ENCODE data around the gene PCDHA1. TPM values are rescaled to one million over a fixed set of nuclear protein-coding genes. Genes with fewer than 3 reads are reported as not detected.

PCDHA1 gene
- total RNA-seq, 1 experiment from 2014 or later = not detected

DNA sequence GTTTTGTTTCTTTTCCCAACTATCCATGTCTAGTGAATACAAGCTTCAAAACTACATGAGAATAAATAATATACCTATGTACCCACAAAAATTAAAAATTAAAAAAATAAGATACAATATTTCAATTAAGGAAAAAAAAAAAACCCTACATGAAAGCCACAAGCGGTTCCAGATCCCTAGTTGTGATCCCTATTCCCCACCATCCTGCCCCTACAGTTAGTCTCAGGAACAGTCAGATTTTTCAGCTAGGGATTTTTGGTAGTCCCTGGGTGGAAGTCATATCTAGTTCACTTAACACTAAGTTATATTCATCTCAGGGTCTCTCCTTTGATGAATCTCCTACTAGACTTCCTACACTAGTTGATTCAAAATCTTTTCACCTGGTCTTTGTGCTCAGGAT is 246.7 kb downstream of the PCDHA1 start (continued):
- TF ChIP-seq TCF7L2 (IDR thresholded peaks at IDR 0.05; ENCODE audit: borderline replicate concordance, extremely low read depth, insufficient read depth, insufficient read length) = no peak

GRCh38 chr5:141039061-141039460 is 253.1 kb downstream of the PCDHA1 start:
- no peaks in the 10 kb centered on the region for H4K20me1 ChIP-seq (ENCODE audit: insufficient read depth)
- H3K27ac ChIP-seq (ENCODE audit: low read depth, low read length) = no peak overlapping the region
- H3K79me2 ChIP-seq (ENCODE audit: insufficient read depth, low read length) = no peaks in the 10 kb centered on the region
- no peaks in the 10 kb centered on the region for H3K27me3 ChIP-seq (ENCODE audit: insufficient read depth, low read length)
- no peak overlapping the region; the same call in 1 of the 2 replicates for H3K4me2 ChIP-seq (ENCODE audit: low read length)
- no peak overlapping the region for H3K9ac ChIP-seq (ENCODE audit: low read length)
- ChIA-PET POLR2A (interaction anchor here (1.2 to 1.5 kb wide), 2 partner anchors 21 to 112 kb away, joined by 4 to 10 read pairs; no protein-coding TSS in a partner anchor), CTCF (interaction anchor here (0.9 to 2.3 kb wide), 7 partner anchors 21 to 253 kb away, joined by 3 to 50 read pairs (median 5); partner anchors contain the start of genes PCDHA1, PCDHA11 and PCDHAC1), RAD21 (ENCODE audit: low non-redundant PET in 1 of 2, low total read pairs in 2 of 2, uncharacterized antibody in 2 of 2, unreplicated experiment in 2 of 2) (interaction anchor here in 1 of 2 experiments (1.2 kb wide), 1 partner anchor 156 kb away, joined by 8 read pairs; no protein-coding TSS in a partner anchor)
- intact Hi-C loops (cut with micrococcal nuclease) = no loop called here
- no peak for DNase-seq (ENCODE audit: low read depth, low spot score)
- H3K9me2 ChIP-seq (ENCODE audit: insufficient read depth) = no peaks in the 10 kb centered on the region
- no peaks in the 10 kb centered on the region for H3K9me3 ChIP-seq (ENCODE audit: control insufficient read depth in 1 of 2, insufficient read depth in 1 of 2, low read depth in 1 of 2, low read length in 2 of 2)
- H2AFZ ChIP-seq (ENCODE audit: low read depth, low read length, poor library complexity, severe bottlenecking) = no peak overlapping the region
- H3K4me1 ChIP-seq (ENCODE audit: control insufficient read depth in 1 of 2, insufficient read depth in 2 of 2, low read length in 2 of 2) = peaks cover 2 to 10% of the 10 kb centered on the region in 2 experiments; a peak in 2 of 4 replicates
- no TSS peak for BruUV-seq (replicated peaks)
- no peak overlapping the region for H3K4me3 ChIP-seq (replicated peaks in 1 of 2; ENCODE audit: low read depth in 1 of 2, low read length in 2 of 2)
- no peak for ATAC-seq
- TF ChIP-seq EZH2phosphoT487 (IDR thresholded peaks at IDR 0.05; ENCODE audit: borderline replicate concordance) (no peak), MAX (IDR thresholded peaks at IDR 0.05) (no peak), CBX3 (IDR thresholded peaks at IDR 0.05; ENCODE audit: low read depth) (no peak), TCF7L2 (IDR thresholded peaks at IDR 0.05; ENCODE audit: borderline replicate concordance, extremely low read depth, insufficient read depth, insufficient read length) (no peak), RAD21 (IDR thresholded peaks at IDR 0.05; ENCODE audit: low read depth) (no peak), POLR2A (IDR thresholded peaks at IDR 0.05; ENCODE audit: borderline replicate concordance, extremely low read depth, insufficient read depth, insufficient read length) (no peak), CTCF (IDR thresholded peaks at IDR 0.05 in 2 of 3, conservative IDR thresholded peaks at IDR 0.05 in 1 of 3; ENCODE audit: borderline replicate concordance in 1 of 3, insufficient read depth in 1 of 3, low read depth in 2 of 3, low read length in 2 of 3) (no peak), JUND (IDR thresholded peaks at IDR 0.05) (no peak), ZNF274 (IDR thresholded peaks at IDR 0.05; ENCODE audit: low read depth, low read length) (no peak), EGR1 (IDR thresholded peaks at IDR 0.05; ENCODE audit: low read depth) (no peak), POLR2AphosphoS5 (IDR thresholded peaks at IDR 0.05; ENCODE audit: low read depth, low read length) (no peak)
- TF ChIP-seq, protein P1, sequence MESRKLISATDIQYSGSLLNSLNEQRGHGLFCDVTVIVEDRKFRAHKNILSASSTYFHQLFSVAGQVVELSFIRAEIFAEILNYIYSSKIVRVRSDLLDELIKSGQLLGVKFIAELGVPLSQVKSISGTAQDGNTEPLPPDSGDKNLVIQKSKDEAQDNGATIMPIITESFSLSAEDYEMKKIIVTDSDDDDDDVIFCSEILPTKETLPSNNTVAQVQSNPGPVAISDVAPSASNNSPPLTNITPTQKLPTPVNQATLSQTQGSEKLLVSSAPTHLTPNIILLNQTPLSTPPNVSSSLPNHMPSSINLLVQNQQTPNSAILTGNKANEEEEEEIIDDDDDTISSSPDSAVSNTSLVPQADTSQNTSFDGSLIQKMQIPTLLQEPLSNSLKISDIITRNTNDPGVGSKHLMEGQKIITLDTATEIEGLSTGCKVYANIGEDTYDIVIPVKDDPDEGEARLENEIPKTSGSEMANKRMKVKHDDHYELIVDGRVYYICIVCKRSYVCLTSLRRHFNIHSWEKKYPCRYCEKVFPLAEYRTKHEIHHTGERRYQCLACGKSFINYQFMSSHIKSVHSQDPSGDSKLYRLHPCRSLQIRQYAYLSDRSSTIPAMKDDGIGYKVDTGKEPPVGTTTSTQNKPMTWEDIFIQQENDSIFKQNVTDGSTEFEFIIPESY (IDR thresholded peaks at IDR 0.05; ENCODE audit: extremely low read depth, insufficient replicate concordance, low read length) = no peak
- TF ChIP-seq, protein P2, sequence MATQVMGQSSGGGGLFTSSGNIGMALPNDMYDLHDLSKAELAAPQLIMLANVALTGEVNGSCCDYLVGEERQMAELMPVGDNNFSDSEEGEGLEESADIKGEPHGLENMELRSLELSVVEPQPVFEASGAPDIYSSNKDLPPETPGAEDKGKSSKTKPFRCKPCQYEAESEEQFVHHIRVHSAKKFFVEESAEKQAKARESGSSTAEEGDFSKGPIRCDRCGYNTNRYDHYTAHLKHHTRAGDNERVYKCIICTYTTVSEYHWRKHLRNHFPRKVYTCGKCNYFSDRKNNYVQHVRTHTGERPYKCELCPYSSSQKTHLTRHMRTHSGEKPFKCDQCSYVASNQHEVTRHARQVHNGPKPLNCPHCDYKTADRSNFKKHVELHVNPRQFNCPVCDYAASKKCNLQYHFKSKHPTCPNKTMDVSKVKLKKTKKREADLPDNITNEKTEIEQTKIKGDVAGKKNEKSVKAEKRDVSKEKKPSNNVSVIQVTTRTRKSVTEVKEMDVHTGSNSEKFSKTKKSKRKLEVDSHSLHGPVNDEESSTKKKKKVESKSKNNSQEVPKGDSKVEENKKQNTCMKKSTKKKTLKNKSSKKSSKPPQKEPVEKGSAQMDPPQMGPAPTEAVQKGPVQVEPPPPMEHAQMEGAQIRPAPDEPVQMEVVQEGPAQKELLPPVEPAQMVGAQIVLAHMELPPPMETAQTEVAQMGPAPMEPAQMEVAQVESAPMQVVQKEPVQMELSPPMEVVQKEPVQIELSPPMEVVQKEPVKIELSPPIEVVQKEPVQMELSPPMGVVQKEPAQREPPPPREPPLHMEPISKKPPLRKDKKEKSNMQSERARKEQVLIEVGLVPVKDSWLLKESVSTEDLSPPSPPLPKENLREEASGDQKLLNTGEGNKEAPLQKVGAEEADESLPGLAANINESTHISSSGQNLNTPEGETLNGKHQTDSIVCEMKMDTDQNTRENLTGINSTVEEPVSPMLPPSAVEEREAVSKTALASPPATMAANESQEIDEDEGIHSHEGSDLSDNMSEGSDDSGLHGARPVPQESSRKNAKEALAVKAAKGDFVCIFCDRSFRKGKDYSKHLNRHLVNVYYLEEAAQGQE (IDR thresholded peaks at IDR 0.05; ENCODE audit: low read depth) = no peak
- TF ChIP-seq, protein P3, sequence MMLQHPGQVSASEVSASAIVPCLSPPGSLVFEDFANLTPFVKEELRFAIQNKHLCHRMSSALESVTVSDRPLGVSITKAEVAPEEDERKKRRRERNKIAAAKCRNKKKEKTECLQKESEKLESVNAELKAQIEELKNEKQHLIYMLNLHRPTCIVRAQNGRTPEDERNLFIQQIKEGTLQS (IDR thresholded peaks at IDR 0.05) = no peak
- H3K36me3 ChIP-seq (ENCODE audit: control insufficient read depth in 1 of 2, insufficient read depth in 2 of 2, low read length in 2 of 2) = no peaks in the 10 kb centered on the region

Measured in HCT116 (cell line).